OCI-LY3 (cell line): ENCODE results near the gene FARP1.

Source experiments
- CTCF ChIP-seq: fragments of 200-600, 300-600 bp; sonication (generic); IDR thresholded peaks from 2 replicates; pipeline ENCODE4 v1.5.1; 2014; ENCODE audit warnings: antibody characterized with exemption, low read length, low read depth
- EZH2phosphoT487 ChIP-seq: fragments of 200-600 bp; shearing (Covaris generic); IDR thresholded peaks from 2 replicates; pipeline ENCODE4 v1.6.1; 2018; ENCODE audit warnings: antibody characterized with exemption, mixed run types, low read depth

- no peak for TF ChIP-seq CTCF
- no peak for TF ChIP-seq EZH2phosphoT487
Observed at GRCh38 chr13:98393873-98394272, 251.0 kb downstream of the FARP1 start.
